IPS-18a (cell line): ENCODE data around the gene RASGRP2.

Experiments used
- H3K27ac ChIP-seq: one replicate; pipeline ENCODE4 v1.5.1; 2013; ENCODE audit warnings: low read length
- H3K27me3 ChIP-seq: one replicate; pipeline ENCODE4 v1.6.1; 2013; ENCODE audit warnings: mild to moderate bottlenecking, low read length; ENCODE audit not compliant: control insufficient read depth, insufficient read depth
- H3K36me3 ChIP-seq: one replicate; pipeline ENCODE4 v1.6.1; 2013; ENCODE audit warnings: low read depth, low read length; ENCODE audit not compliant: control insufficient read depth
- H3K4me1 ChIP-seq: one replicate; pipeline ENCODE4 v1.6.1; 2013; ENCODE audit warnings: low read depth, low read length; ENCODE audit not compliant: control insufficient read depth
- H3K4me3 ChIP-seq: one replicate; pipeline ENCODE4 v1.5.1; 2013; ENCODE audit warnings: low read length
- H3K9ac ChIP-seq: one replicate; pipeline ENCODE4 v1.6.1; 2013; ENCODE audit warnings: mild to moderate bottlenecking, low read length, moderate library complexity
- H3K9me3 ChIP-seq: one replicate; pipeline ENCODE4 v1.6.1; 2013; ENCODE audit warnings: low read depth, low read length; ENCODE audit not compliant: control insufficient read depth

RASGRP2 gene

GRCh38 chr11:64752175-64752970, 8.4 kb upstream of the RASGRP2 start:
- Histone ChIP-seq H3K4me3 (no peak overlapping the region), H3K36me3 (no peaks in the 10 kb centered on the region), H3K9ac (no peak overlapping the region), H3K9me3 (no peaks in the 10 kb centered on the region), H3K27ac (no peak overlapping the region), H3K27me3 (no peaks in the 10 kb centered on the region), H3K4me1 (no peaks in the 10 kb centered on the region)

- H3K4me1 ChIP-seq = no peaks in the 10 kb centered on the region
- H3K27ac ChIP-seq = no peak overlapping the region
- H3K4me3 ChIP-seq = no peak overlapping the region
- H3K9me3 ChIP-seq = no peaks in the 10 kb centered on the region
- H3K9ac ChIP-seq = no peak overlapping the region
- no peaks in the 10 kb centered on the region for H3K36me3 ChIP-seq
- no peaks in the 10 kb centered on the region for H3K27me3 ChIP-seq
These were observed 7.6 kb upstream of the RASGRP2 start for GRCh38 chr11:64751580-64751979.

- H3K4me3 ChIP-seq = no peak overlapping the region
- no peaks in the 10 kb centered on the region for H3K27me3 ChIP-seq
- no peaks in the 10 kb centered on the region for H3K9me3 ChIP-seq
- no peaks in the 10 kb centered on the region for H3K36me3 ChIP-seq
- no peaks in the 10 kb centered on the region for H3K4me1 ChIP-seq
- no peak overlapping the region for H3K27ac ChIP-seq
- no peak overlapping the region for H3K9ac ChIP-seq
These were observed 7.2 kb upstream of the RASGRP2 start for GRCh38 chr11:64751136-64751535.

- no peak overlapping the region for H3K4me3 ChIP-seq
- H3K4me1 ChIP-seq = no peaks in the 10 kb centered on the region
- no peaks in the 10 kb centered on the region for H3K27me3 ChIP-seq
- H3K9ac ChIP-seq = no peak overlapping the region
- H3K9me3 ChIP-seq = no peaks in the 10 kb centered on the region
- no peak overlapping the region for H3K27ac ChIP-seq
- H3K36me3 ChIP-seq = no peaks in the 10 kb centered on the region
These were observed 6.6 kb upstream of the RASGRP2 start for GRCh38 chr11:64750361-64751054.

GRCh38 chr11:64747961-64748665, 4.2 kb upstream of the RASGRP2 start:
- no peak overlapping the region for H3K4me3 ChIP-seq
- H3K4me1 ChIP-seq = no peaks in the 10 kb centered on the region
- no peak overlapping the region for H3K9ac ChIP-seq
- H3K36me3 ChIP-seq = no peaks in the 10 kb centered on the region
- no peaks in the 10 kb centered on the region for H3K9me3 ChIP-seq
- H3K27me3 ChIP-seq = peaks cover 14% of the 10 kb centered on the region
- H3K27ac ChIP-seq = no peak overlapping the region

GRCh38 chr11:64746486-64746885, 2.5 kb upstream of the RASGRP2 start:
- no peak overlapping the region for H3K9ac ChIP-seq
- no peaks in the 10 kb centered on the region for H3K36me3 ChIP-seq
- H3K27me3 ChIP-seq = peaks cover 30% of the 10 kb centered on the region
- H3K9me3 ChIP-seq = no peaks in the 10 kb centered on the region
- peaks cover 4% of the 10 kb centered on the region for H3K4me1 ChIP-seq
- H3K27ac ChIP-seq = no peak overlapping the region
- no peak overlapping the region for H3K4me3 ChIP-seq

GRCh38 chr11:64745521-64746328, 1.8 kb upstream of the RASGRP2 start:
- H3K27ac ChIP-seq = no peak overlapping the region
- H3K4me1 ChIP-seq = peaks cover 8% of the 10 kb centered on the region
- no peaks in the 10 kb centered on the region for H3K9me3 ChIP-seq
- peak overlapping the region; percentile 20 for H3K9ac ChIP-seq
- H3K4me3 ChIP-seq = peak overlapping the region; percentile 68
- H3K36me3 ChIP-seq = no peaks in the 10 kb centered on the region
- peaks cover 38% of the 10 kb centered on the region for H3K27me3 ChIP-seq

- Histone ChIP-seq H3K4me1 (peaks cover 8% of the 10 kb centered on the region), H3K27me3 (peaks cover 44% of the 10 kb centered on the region), H3K4me3 (peak overlapping the region; percentile 68), H3K9ac (peak overlapping the region; percentile 20), H3K27ac (no peak overlapping the region), H3K36me3 (no peaks in the 10 kb centered on the region), H3K9me3 (no peaks in the 10 kb centered on the region)
These were observed 1.2 kb upstream of the RASGRP2 start for GRCh38 chr11:64745189-64745520.

- Histone ChIP-seq H3K27ac (no peak overlapping the region), H3K36me3 (no peaks in the 10 kb centered on the region), H3K27me3 (peaks cover 49% of the 10 kb centered on the region), H3K4me3 (peak overlapping the region; percentile 68), H3K9me3 (no peaks in the 10 kb centered on the region), H3K9ac (peak overlapping the region; percentile 20), H3K4me1 (peaks cover 9% of the 10 kb centered on the region)
These were observed 724 bp upstream of the RASGRP2 start for GRCh38 chr11:64744544-64745188.

- Histone ChIP-seq H3K9ac (peak overlapping the region; percentile 39), H3K27ac (no peak overlapping the region), H3K36me3 (no peaks in the 10 kb centered on the region), H3K4me3 (peak overlapping the region; percentile 63), H3K4me1 (peaks cover 16% of the 10 kb centered on the region), H3K27me3 (peaks cover 50% of the 10 kb centered on the region), H3K9me3 (no peaks in the 10 kb centered on the region)
These were observed 902 bp downstream of the RASGRP2 start for GRCh38 chr11:64742889-64743590.
